SJCRH30 (cell line): ENCODE data around the gene SSU72. TPM values are rescaled to one million over a fixed set of nuclear protein-coding genes. Genes with fewer than 3 reads are reported as not detected.
"Not testable (repeated sequence)": the region's sequence is repeated elsewhere in the genome, so short reads cannot be mapped to it uniquely, and the experiment has no call there.

Experiments used
- DNase-seq, 2 experiments: peaks; one replicate each; pipeline ENCODE4 v3.0.0-alpha.2; 2015 to 2020
- H3K27ac ChIP-seq: fragments of 250-450 bp; sonication (Bioruptor Pico); 2 replicates; pipeline ENCODE4 v1.5.1; 2020; ENCODE audit warnings: mild to moderate bottlenecking, moderate library complexity
- H3K27me3 ChIP-seq: fragments of 250-450 bp; sonication (Bioruptor Pico); 2 replicates; pipeline ENCODE4 v1.5.1; 2020; ENCODE audit warnings: mild to moderate bottlenecking, moderate library complexity
- H3K36me3 ChIP-seq: fragments of 250-450 bp; sonication (Bioruptor Pico); 2 replicates; pipeline ENCODE4 v1.5.1; 2020; ENCODE audit warnings: mild to moderate bottlenecking, moderate library complexity
- H3K4me1 ChIP-seq: fragments of 250-450 bp; sonication (Bioruptor Pico); 2 replicates; pipeline ENCODE4 v1.5.1; 2020; ENCODE audit warnings: mild to moderate bottlenecking, moderate library complexity
- H3K4me3 ChIP-seq: fragments of 250-450 bp; sonication (Bioruptor Pico); 2 replicates; pipeline ENCODE4 v1.5.1; 2020; ENCODE audit warnings: mild to moderate bottlenecking, moderate library complexity
- H3K9me3 ChIP-seq: fragments of 250-450 bp; sonication (Bioruptor Pico); replicated peaks from 2 replicates; pipeline ENCODE4 v1.5.1; 2020; ENCODE audit warnings: mild to moderate bottlenecking, moderate library complexity
- total RNA-seq: library from RNA; depleted of rRNA; stranded (reverse); fragments of >200 nt; shearing (Covaris generic); gene quantifications from 2 replicates; pipeline ENCODE4 v1.2.3, GENCODE V29; 2014

Gene SSU72
- total RNA-seq, 1 experiment from 2014 or later: 267 TPM

DNA sequence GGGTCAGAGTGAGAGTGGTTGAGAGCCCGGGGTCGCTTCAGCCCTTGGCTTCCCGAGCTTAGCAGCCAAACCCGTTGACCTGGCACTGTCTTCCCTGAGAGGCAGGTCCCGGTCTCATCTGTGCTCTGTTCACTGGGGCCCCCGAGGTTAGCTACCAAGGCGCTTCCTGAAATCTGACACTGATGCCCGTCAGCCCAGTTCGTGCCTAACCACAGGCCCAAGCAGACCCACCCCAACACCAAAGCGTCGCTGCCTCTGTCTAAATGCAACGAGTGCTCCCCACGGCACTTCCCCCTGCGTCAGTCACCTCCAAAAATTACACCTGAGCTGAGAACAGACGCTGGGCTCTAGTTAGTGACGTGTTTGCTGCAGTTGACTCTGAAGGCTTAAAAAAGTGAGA lies 60.3 kb downstream of the SSU72 start:
- not testable (repeated sequence) for DNase-seq, H3K9me3 ChIP-seq, H3K4me3 ChIP-seq, H3K27me3 ChIP-seq, H3K27ac ChIP-seq, H3K4me1 ChIP-seq
- H3K36me3 ChIP-seq: peaks cover 32% of the 10 kb centered on the region

DNA sequence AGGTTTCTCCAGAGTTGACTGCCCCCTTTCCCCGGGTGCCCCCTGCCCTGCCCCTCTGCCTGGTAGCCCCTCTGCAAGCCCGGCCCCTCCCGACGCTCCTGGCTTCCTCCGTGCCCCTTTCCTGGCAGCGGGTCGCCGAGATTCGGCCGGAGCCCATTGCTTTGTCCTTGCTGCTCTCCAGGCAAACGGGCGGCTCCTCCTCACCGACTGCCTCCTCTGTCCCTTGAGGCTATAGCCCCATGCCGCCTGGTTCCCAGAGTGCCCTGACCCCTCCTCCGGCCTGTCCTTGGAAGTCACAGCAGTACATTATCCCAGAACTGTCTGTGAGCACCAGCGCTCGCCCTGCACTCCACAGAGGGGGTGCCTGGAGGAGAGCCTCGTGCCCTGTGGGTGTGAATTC lies 61.0 kb downstream of the SSU72 start:
- DNase-seq, H3K4me3 ChIP-seq, H3K27me3 ChIP-seq, H3K9me3 ChIP-seq, H3K4me1 ChIP-seq, H3K27ac ChIP-seq: not testable (repeated sequence)
- peaks cover 30% of the 10 kb centered on the region for H3K36me3 ChIP-seq

DNA sequence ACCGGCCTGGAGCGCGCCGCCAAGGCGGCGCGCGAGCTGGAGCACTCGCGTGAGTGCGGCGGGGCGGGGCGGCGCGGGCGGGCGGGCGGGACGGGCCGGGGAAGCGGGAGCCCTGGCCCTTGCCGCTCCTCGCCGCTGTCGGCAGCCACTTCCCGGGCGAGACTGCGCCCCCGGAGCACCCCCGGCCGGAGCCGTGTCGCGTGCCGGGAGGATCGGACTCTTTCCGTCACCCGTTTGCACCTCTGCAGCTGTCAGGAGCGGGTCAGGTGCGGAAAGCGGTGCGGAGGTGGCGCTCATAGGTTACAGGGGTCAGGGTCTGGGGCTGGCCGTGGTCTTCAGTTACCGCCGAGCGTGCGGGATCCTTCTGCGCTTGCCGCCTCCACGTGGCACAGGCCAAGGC lies 62.2 kb downstream of the SSU72 start:
- peak overlapping the region; percentile 81 for H3K4me3 ChIP-seq
- H3K27me3 ChIP-seq, H3K27ac ChIP-seq, DNase-seq, H3K9me3 ChIP-seq, H3K4me1 ChIP-seq: not testable (repeated sequence)
- H3K36me3 ChIP-seq: peaks cover 23% of the 10 kb centered on the region

DNA sequence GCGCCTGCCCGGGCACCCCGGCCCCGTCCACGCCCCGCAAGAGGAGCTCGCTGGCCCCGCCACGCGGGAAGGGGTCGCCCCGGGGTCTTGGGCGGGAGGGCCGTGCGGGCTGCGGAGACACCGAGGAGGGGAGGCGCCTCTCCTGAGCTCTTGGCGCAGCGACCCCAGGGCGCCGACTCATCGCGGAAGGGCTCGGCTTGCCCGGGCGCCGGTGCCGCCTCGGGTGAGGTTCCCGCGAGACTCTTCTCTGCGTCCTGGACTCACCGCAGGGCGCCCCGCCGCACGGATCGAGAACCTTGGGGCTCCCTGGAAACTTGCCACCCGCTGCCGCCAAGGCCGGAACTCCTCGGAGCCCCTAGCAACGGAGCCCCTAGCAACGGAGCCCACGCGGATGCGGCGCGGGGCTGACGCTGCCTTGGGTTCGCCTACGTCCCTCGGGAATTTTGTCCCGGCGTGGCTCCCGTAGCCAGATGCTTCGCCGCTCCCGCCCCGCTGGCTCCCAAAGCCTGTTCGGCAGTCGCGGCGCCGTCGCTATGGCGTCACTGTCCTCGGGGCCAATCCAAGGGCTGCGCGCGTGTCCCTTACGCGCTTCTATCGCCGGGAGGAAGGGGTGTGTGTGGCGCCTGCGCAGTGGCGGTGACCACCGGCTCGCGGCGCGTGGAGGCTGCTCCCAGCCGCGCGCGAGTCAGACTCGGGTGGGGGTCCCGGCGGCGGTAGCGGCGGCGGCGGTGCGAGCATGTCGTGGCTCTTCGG lies 63.0 kb downstream of the SSU72 start, which contains the start of gene ATAD3A:
Gene ATAD3A, plus strand, starts transcription at position 630 of the 753 bp plus-strand sequence. Its CDS starts 107 bp downstream, at position 737.
- no peaks in the 10 kb centered on the region for H3K27me3 ChIP-seq
- H3K9me3 ChIP-seq: peaks cover 4% of the 10 kb centered on the region; the same call in 1 of the 2 replicates
- H3K27ac ChIP-seq: peak within 1 kb of the TSS; percentile 76
- H3K4me3 ChIP-seq: peak within 1 kb of the TSS; percentile 81
- H3K4me1 ChIP-seq: no peaks in the 10 kb centered on the region
- H3K36me3 ChIP-seq: peaks cover 19% of the 10 kb centered on the region
- DNase-seq: peak; percentile 99

DNA sequence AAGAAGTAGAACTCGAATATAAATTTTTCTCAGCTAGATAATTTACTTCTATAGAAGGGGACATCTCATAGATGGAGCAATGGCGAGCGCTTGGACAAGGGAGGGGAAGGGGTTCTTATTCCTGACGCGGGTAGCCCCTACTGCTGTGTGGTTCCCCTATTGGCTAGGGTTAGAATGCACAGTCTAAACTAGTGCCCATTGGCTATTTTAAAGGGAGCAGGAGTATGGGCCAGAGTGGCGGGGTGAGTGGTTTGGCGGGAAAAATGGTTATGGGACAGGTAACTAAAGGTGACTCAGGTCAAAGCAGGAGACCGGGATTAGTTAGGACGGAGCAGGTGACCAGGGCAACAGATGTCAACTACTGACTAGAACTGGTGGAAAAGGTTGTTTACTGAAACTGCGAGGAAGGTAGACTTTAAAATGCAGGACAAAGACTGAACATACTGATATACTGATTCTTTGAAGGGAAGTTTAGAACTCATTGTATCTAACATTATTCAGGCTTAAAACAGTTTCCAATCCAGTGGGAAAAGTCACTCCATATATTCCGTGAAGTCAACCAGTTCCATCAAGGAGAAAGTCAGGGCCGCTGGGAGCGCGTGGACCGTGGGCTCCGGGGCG lies 63.6 kb downstream of the SSU72 start:
- Histone ChIP-seq H3K4me1 (no peaks in the 10 kb centered on the region), H3K27ac (peak overlapping the region; percentile 76), H3K9me3 (peaks cover 4% of the 10 kb centered on the region; the same call in 1 of the 2 replicates), H3K36me3 (peaks cover 12% of the 10 kb centered on the region), H3K27me3 (no peaks in the 10 kb centered on the region), H3K4me3 (peak overlapping the region; percentile 81)
- peak in 1 of 2 experiments; percentile 38 for DNase-seq

DNA sequence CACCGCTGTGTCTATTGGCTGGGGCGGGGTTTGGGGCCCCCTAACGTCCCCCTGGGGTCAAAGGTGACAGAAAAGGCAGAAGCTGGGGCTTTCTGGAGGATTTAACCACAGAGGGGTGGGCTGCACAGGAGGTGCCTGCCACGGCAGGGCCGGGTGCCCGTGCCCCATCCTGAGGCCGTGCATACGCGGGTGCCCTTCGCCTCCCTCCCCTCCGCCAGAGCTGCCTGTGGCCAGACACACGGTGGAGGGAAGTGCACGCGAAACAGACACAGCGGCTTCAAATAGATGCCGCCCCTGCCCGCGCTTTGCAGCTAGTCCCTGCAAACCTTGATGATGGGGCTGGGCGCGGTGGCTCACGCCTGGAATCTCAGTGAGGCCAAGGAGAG lies 65.2 kb downstream of the SSU72 start:
- H3K36me3 ChIP-seq, H3K27me3 ChIP-seq, H3K4me3 ChIP-seq, H3K4me1 ChIP-seq, H3K9me3 ChIP-seq, H3K27ac ChIP-seq, DNase-seq: not testable (repeated sequence)

DNA sequence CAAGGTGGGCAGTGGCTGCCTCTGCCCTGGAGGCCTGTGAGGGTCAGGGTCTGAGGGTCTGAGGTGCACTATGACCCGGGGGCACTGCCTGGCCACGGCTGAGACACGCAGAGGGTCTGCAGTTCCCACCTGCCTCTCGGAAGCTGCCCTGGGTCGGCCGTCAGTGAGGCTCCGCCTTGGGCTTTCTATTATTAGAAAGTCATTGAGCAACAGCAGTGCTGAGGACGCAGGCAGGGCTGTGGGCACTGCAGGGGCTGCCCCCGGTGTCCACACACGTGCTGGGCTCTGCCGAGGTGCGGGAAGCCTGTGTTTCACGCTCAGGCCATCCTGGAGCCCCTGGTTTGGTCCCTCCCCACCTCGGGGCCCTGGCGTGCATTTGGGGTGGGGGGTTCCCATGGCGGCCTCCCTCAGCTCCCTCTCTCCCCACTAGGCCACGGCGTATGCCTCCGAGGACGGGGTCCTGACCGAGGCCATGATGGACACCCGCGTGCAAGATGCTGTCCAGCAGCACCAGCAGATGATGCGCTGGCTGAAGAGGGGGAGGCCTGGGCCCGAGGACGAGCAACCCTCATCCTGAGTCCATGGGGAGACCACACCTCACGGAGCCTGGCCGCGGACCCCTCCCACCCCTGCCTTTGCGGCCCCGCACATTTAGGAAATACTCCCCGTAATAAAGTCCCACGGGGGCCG lies 65.7 kb downstream of the SSU72 start:
- not testable (repeated sequence) for DNase-seq, H3K36me3 ChIP-seq, H3K4me1 ChIP-seq, H3K27ac ChIP-seq, H3K4me3 ChIP-seq, H3K27me3 ChIP-seq, H3K9me3 ChIP-seq

DNA sequence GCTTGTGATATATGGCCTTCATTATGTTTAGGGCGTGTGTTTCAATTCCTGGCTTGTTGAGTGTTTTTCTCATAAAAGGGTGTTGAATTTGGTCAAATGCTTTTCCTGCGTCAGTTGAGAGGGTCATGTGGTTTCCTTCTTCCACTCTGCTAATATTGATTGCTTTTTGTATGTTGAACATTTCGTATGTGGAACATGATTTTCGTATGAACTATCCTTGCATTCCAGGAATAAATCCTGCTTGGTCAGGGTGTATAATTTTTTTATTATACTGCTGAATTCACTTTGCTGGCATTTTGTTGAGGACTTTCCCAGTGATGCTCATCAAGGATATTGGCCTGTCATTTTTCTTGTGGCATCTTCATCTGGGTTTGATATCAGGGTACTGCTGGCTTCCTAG lies 67.4 kb downstream of the SSU72 start:
- Histone ChIP-seq H3K4me3 (no peak overlapping the region), H3K4me1 (peaks cover 3% of the 10 kb centered on the region; the same call in 1 of the 2 replicates), H3K36me3 (no peaks in the 10 kb centered on the region), H3K27ac (no peak overlapping the region), H3K9me3 (peaks cover 4% of the 10 kb centered on the region; the same call in 1 of the 2 replicates), H3K27me3 (no peaks in the 10 kb centered on the region)
- no peak for DNase-seq

DNA sequence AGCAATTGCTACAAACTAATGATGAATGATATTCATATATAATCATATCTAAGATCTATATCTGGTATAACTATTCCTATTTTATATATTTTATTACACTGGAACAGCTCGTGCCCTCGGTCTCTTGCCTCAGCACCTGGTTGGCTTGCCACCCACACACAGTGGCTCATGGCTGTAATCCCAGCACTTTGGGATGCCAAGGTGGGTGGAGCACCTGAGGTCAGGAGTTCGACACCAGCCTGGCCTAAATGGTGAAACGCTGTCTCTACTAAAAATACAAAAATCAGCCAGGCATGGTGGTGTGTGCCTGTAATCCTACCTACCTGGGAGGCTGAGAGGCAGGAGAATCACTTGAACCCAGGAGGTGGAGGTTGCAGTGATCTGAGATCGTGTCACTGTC lies 68.9 kb downstream of the SSU72 start:
- not testable (repeated sequence) for DNase-seq, H3K4me1 ChIP-seq, H3K9me3 ChIP-seq, H3K36me3 ChIP-seq, H3K27me3 ChIP-seq, H3K27ac ChIP-seq
- peak overlapping the region; percentile 39 for H3K4me3 ChIP-seq

DNA sequence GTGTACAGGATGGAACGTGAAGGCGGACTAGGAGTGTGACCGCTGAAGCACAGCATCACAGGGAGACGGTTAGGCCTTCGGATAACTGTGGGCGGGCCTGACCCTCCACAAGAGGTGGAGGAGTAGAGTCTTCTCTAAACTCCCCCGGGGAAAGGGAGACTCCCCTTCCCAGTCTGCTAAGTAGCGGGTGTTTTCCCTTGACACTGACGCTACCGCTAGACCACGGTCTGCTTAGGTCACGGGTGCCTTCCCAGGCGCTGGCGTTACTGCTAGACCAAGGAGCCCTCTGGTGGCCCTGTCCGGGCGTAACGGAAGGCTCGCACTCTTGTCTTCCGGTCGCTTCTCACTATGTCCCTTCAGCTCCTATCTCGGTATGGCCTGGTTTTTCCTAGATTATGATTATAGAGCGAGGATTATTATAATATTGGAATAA lies 69.3 kb downstream of the SSU72 start:
- H3K4me1 ChIP-seq, H3K27ac ChIP-seq, H3K9me3 ChIP-seq, H3K27me3 ChIP-seq, H3K36me3 ChIP-seq: not testable (repeated sequence)
- H3K4me3 ChIP-seq: peak overlapping the region; percentile 39
- DNase-seq: peak; percentile 64 to 69

DNA sequence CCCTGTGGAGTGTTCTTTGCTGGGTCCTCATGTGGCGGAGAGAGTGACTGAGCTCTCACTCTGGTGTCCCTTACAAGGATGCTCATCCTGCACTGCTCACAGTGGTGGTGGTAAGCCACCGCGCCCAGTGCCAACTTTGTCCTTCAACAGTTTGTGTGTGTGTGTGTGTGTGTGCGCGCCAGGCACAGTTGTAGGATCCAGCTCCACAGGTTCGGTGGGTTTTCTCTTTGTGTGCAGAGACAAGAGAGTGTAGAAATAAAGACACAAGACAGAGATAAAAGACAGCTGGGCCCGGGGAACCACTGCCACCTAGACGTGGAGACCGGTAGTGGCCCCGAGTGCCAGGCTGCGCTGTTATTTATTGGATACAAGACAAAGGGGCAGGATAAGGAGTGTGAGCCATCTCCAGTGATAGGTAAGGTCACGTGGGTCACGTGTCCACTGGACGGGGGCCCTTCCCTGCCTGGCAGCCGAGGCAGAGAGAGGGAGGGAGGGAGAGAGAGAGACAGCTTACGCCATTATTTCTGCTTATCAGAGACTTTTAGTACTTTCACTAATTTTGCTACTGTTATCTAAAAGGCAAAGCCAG lies 69.8 kb downstream of the SSU72 start:
- not testable (repeated sequence) for H3K36me3 ChIP-seq, H3K27me3 ChIP-seq, H3K27ac ChIP-seq, H3K4me1 ChIP-seq, H3K9me3 ChIP-seq
- peak; percentile 83 to 87 for DNase-seq
- peak overlapping the region; percentile 39 for H3K4me3 ChIP-seq

DNA sequence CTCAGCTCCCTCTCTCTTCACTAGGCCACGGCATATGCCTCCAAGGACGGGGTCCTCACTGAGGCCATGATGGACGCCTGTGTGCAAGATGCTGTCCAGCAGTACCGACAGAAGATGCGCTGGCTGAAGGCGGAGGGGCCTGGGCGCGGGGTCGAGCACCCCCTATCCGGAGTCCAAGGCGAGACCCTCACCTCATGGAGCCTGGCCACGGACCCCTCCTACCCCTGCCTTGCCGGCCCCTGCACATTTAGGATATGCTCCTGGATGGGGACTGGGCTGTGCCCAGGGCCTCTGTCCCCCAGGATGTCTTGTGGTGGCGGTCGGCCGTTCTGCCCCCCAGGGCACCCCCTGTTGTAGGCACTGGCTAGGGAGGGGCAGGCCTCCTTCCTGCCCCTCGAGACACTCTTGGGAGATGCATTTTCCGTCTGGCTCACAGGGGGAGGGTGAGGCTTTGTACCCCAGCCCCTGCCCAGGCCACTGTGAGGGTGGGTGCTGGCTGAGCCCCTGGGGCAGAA lies 79.1 kb downstream of the SSU72 start:
- H3K36me3 ChIP-seq: peaks cover 43% of the 10 kb centered on the region
- not testable (repeated sequence) for H3K27ac ChIP-seq, DNase-seq, H3K4me3 ChIP-seq, H3K27me3 ChIP-seq, H3K9me3 ChIP-seq, H3K4me1 ChIP-seq

DNA sequence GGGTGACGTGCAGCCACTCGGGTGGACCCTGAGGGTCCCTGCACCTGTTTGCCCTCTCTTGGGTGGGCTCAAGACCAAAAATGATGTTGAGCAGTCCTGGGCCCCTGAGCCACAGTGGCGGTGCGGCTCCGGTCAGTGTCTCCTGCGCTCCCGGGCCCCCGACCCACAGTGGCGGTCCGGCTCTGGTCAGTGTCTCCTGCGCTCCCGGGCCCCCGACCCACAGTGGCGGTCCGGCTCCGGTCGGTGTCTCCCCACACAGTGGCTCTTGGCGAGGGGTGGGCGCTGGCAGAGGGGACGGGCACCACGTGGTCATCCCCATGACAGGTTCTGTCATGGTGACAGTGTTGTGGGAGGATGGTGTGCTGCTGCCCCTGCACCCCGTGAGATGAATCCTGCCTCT lies 80.4 kb downstream of the SSU72 start:
- not testable (repeated sequence) for H3K27me3 ChIP-seq, H3K9me3 ChIP-seq, H3K27ac ChIP-seq, H3K4me1 ChIP-seq, DNase-seq, H3K4me3 ChIP-seq
- H3K36me3 ChIP-seq: peaks cover 55% of the 10 kb centered on the region
